NCI-H2107 (cell line): ENCODE data around the gene PIK3AP1.

Experiments used
- DNase-seq: peaks from one replicate; lab custom pipeline; 2025; lab: John Stamatoyannopoulos, UW

Gene PIK3AP1

DNA sequence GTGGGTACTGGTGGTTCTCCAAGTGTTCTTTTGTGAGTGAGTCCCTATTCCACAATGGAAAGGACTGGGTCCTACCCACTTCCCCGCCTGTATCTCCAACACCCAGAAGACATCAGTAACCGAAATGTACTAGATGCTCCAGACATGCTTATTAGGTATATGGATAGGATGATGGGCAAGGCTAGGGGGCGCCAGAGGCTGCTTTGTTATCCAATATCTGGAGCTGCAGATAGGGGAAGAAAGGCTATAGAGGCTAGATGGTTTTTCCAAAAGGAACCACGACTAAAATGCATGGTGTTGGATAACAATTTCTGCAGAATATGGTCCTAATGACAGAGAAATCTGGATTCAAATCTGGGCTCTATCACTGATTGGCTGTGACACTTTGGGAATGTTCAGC lies 77.3 kb downstream of the PIK3AP1 start:
- peak; percentile 5 for DNase-seq

DNA sequence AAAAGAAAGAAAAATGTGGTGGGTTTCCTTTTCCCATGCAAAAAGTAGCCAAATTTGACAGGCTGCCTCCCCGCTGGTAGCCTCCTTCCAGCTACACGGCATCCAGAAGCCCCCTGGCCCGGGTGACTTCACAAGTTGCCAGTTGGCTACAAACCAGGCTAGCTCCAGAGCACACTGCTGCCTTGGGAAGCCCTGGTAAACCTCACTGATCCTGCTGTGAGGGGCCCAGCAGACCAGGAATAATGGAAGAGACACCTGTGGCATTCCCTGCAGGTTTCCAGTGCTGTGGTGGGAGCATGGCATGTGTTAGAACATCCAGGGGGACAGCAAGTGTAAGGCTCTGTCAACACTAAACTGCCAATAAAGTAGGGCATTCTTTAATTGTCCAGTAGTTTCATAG lies 77.8 kb downstream of the PIK3AP1 start:
- DNase-seq, result no peak

DNA sequence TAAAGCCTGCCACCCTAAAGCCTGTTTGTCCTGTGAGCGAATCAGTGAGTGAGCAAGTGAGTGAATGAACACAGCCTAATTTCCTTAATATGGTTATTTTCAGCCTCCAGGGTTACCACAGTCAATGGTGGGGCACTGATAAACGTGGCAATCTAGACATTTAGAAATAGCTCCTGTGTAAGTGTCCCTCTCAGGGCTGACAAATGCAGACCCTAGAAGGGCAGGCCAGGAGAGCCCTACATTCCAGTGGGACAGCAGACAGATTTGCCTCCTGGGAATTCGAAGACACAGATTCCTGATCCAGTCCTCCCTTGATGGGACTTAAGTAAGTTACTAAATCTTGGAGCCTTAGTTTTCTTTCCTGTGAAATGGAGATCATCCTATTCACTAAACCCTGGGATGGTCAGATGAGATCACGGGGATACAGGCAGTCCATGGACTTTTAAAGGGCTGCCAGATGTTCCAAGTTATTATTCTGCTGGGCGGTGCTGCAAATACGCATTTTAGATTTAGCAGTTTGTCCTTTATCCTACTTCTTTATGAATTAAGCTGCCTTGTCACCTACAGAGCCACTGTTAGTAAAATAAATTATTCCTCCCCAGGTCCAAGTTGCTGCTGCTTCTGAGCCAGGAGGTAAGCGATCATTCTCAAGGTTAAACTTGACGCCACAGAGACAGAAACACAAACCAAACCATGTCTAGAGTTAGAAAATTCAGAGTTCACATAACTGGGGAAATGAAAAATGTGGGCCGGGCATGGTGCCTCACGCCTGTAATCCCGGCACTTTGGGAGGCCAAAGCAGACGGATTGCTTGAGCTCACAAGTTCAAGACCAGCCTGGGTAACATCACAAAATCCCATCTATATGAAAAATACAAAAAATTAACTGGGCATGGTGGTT lies 78.7 kb downstream of the PIK3AP1 start:
- no peak for DNase-seq

DNA sequence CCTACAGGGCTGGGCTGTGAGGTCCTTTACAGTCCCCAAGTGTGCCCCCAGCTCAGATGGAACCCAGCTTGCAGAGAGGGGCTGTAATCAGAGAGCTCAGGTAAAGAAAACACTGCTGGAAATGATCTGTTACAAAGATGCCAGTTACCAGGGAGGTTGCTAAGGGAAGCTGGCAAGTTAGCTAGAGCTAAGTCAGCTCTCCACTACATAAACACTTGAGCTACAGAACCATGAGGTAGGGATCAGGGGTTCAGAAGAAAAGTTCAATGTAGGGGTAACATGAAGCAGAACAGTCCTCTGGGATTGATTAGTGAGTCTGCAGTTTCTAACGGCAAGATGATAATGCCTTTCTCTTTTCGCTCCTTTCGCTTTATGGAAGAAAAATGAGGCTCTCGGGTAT lies 80.4 kb downstream of the PIK3AP1 start:
- no peak for DNase-seq

DNA sequence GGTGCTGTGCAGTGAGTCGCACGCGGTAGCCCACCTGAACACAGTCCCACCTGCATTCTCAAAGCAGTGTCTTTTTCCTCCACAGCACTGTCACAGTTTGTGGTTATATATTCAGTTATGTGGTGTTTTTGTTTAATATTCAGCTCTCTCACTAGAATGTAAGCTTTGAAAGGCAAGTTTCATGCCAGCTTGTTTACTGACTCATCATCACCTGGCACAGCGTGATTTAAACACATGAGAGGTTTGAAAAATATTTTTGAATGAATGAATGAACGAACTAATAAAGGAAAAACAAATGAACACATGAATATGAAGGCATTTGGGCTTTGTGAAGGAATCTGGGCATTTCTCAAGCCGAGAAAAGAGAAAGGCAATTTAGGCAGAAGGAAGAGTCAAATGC lies 81.6 kb downstream of the PIK3AP1 start:
- no peak for DNase-seq

DNA sequence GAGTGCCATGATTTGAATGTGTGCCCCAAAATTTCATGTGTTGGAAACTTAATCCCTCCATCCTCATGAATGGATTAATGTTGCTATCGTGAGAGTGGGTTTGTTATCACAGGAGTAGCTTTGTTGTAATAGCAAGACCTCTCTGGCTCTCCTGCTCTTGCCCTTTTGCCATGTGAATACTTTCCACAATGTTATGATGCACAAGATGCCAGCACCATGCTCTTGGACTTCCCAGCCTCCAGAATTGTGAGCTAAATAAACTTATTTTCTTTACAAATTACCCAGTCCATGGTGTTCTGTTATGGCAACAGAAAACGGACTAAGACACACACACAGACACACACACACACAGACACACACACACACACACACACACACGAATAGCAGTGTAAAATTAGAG lies 82.2 kb downstream of the PIK3AP1 start:
- DNase-seq, result no peak

DNA sequence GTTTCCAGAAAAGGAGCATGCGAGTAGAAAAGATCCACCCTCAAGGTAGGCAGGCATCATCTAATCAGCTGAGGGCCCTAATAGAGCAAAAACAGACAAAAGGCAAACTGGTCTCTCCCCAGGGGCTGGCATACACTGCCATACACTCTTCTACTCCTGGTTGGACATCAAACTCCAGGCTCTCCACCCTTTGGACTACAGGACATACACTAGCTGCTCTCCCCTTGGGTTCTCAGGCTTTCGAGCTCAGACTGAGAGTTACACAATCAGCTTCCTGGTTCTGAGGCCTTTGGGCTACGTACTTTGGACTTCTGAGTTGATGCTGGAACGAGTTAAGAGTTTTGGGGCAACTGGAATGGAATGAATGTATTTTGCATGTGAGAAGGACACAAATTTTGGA lies 82.6 kb downstream of the PIK3AP1 start:
- no peak for DNase-seq

DNA sequence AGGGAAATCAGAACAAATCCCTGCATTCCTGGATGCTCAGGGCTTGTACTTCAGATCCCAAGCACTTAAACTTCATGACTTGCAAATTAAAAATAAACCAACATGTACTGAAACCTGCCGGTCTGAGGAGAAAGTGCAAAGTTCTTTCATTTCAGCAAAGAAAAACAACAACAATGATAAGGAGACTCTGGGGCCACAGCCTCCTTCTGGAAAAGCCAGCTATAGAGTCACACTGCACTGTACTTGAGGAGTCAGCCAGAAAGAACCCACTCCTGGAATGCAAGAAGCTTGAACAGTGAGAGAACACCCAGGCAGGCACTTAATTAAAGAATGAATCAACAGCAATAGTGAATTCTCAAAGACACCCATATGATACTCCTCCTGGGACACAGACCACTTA lies 83.8 kb downstream of the PIK3AP1 start:
- DNase-seq, result no peak

DNA sequence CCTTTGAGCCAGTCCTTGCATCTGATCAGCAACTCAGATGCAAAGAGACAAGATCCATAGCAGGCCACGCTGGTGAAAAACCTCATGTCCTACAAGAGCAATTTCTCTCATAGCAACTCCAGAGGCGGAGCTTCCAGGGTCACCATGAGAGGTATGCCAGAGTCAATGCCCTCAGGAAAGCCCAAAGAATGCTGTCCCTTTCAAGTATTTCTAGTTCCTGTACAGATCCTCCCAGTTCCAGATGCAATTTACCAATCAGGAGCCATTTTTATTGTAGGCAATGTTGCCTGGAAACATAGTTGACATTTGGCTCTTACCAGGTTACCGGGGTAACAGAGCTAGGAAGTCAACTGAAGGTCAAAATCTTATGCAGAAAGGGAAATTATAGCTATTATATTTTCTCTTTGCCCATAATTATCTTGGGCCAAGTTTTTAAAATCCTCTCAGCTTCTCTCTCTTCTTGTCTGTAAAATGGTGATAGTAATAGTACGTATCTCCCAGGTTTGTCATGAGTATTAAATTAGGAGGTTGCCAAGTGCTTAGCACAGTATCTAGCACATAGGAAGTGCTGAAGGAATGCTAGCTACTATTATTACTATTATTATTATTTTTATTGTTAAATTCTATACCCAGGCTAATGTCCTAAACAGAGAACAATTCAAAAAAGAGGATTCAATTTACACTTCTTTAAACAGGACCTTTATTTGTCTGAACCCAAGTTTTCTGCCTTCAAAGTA lies 87.2 kb downstream of the PIK3AP1 start:
- no peak for DNase-seq

DNA sequence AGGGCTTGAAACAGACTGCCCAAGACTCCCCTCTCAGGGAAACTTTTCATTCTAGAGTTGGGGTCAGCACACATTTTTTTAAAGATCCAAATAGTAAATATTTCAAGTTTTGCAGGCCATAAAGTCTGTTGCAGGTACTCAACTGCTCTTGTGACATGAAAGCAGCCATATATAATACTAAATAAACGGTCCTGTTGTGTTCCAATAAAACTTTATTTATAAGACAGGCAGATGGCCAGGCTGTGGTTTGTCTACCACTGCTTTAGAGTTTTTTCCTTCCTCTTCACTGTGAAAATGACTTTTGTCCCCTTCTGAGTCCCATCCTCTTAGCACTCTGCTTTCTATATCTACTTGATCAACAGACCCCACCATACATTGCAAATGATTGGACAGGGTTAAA lies 93.0 kb downstream of the PIK3AP1 start:
- no peak for DNase-seq

DNA sequence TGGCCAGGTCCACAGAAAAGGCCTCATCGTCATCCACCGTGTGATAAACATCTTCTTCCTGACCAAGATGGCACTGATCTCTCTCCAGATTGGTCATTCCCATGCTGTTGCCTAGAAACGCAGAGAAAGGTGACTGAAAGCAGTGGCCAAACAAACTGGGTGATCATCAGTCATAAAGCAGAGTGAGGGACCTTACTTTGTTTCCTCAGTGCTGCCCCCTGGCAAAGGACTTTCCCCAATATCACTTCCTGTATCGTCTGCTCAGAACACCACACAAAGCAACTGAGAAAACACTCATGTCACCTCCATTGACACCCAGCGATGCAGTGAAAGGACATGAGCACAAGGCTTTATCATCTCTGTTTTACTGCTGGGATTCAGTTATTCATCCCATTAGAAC lies 93.5 kb downstream of the PIK3AP1 start:
- DNase-seq, result no peak

DNA sequence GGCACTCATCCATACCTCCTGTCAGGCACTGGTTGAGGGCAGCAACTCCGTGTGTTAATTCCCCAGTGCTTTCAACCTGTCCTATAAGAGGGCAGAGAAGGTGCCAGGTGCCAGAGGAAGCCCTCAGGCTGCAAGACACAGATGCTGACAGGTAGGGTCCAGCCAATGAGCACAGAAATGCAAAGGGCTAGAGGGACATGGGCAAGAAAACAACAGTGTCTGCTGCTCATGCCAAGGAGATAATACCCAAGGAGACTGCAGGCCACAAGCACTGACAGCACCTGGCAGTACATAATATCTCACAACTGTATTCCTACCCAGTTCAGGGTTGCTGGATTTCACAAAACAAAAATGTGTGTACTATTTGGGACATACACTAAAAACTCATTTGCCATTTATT lies 95.1 kb downstream of the PIK3AP1 start:
- no peak for DNase-seq

DNA sequence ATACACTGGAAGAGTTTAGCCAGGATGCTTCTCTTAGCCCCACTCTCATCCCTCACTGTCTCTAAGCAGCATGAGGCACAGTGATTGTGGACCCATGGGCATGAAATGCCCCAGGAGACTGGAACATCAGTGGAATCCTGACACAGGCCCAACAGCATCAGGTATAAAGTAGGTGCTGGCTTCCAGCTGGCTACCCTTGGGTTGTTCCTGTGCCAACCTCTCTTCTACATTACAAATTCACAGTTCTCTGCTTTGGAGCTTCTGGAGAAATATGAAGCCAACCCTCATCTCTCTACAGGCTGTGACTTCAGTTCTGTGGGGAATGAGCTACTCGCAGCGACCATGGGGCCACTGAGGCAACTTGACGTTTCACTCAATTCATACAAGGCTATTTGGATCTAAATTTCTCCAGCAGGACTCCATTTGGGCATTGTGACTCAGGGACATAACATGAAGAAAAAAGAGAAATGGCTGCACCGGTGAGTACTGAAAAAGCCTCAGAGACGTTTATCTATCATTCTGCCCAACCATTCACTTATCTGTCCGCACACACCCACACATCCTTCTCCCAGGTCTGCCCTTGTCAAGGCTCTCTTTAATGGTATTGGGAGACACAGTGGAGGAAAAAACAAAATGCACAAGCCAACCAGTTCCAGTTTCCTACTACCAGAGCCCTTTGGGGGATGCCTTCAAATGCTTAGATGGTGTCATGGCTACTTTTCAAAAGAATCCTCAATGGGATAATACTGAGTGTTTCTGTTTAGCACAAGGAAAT lies 98.1 kb downstream of the PIK3AP1 start:
- DNase-seq, result no peak

DNA sequence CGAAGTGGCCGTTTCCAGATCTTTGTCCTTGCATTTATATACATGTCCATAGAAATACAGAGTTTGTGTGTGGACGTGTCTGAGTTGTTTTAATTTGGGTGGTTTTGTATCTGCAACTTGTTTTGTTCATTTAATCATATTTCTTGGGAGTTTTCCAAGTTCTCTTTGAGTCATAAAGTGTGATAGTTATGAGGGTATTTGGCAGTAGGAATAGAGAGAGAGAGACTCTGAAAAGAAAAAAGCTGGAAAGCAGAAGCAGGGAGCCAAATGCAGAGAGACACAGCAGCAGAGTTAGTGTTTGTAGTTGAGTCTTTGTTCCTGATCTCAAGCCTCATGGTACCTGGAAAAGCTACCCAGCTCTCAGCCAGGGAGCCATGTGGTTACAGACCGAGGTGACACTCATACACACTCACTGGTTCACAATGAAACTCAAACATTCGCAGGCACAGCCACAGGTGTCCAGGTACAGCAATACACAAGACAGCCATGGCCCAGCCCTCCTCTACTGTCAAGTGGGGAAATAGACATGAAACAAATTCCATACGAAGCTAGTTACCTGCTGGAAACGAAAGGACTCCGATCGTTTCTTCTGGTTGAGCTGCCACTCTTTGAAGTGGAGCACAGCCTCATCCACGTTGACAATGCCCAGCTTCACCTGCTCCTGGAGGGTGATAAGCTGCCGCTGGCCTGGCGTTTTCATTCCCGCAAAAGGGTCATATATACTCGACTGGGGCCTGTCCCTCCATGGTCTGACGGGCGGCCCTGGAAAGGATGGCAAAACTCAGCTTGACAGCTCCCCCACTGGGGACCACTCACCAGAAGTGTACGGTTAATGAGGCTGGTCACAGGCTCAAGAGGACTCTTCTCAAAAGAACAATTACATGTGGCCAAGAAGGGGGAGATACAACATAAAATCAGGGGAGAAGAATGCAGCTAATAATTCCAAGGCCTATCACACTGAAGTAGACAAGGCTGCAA lies 100.2 kb downstream of the PIK3AP1 start:
- DNase-seq, result no peak

DNA sequence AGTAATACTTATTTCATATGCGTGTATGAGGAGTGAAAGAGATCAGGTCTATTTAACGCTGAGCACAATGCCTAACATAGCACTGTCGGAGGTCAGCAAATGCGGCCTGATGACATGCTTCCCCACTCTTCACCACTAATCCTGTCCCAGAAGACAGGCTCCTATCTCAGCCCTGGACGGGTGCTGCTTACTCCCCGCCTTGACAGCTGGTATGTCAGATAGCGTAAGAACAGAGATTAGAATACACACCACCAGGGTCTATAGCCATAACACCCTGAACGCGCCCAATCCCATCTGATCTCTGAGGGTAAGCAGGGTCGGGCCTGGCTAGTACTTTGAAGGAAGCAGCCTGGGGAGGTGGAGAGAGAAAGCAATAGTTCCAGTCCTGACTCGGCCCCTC lies 101.2 kb downstream of the PIK3AP1 start:
- DNase-seq, result no peak

DNA sequence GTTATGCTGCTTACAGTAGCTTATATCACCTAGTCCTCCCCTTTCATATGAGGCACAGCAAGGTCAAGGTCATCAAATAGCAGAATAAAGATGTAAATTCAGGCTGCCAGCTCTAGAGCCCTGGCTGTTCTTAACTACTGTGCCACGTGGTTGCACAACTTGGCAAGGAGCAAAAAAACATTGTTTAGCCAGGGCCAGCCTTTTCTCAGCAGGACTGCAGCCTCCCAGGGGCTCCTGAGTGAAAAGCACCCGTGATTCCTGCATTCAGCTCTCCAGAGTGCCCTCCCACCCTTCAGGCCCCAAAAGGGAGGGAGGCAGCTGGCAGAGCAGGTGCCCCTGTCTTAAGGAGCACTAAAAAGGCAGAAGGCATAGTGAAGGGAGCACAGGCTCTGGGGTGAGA lies 101.7 kb downstream of the PIK3AP1 start:
- DNase-seq, result peak; percentile 9

DNA sequence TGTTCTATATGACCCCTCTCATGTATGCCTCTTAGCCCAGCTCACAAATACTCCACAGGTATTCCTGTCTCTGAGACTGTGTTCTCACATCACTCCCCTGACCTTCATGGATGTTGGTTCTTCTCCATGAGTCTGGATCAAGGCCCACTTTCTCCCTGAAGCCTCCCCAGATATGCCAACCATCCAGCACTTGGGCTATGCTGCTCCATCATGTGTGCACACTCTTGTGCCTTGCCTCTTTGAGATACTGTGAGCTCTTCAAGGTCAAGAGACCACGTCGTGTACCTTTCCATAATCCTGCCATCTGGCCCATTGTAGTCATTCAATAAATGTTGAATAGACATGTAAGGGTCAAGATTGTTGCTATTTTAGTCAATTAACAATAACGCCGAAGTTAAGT lies 103.4 kb downstream of the PIK3AP1 start:
- no peak for DNase-seq

DNA sequence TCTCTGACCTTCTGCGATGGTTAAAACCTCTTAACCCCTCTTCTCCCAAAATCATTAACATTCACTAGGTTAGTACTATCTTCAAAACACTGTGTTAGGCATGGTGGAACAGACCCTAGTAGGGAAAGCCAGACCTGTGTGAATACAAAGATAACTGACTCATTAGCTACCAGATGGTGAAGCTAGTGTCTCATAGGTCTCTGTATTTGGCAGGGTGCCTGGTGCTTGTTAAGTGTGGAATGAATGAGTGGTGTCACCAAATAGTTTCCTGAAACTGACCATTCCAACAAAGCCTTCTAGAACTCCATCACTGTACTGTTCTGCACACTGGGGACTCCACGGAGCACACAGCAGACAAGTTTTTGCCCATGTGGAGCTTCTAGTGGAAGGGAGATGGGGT lies 105.8 kb downstream of the PIK3AP1 start:
- DNase-seq, result no peak

DNA sequence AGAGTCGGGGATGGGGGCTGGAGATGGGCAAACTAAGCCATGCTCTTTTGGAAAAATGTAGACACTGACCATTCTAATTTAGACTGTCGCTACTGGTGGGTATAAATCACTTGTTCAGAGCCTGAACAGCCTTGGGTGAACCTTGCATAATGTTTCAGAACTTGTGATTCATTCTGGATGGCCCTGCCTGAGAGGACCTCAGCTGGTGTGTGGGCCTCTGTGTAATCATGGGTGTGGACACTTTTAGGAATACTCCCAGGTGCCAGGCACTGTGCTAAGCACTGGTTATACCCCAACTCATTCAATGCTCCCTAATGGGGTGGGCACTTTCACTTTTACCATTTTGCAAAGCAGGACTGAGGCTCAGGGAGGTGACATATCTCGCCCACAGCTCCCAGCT lies 106.7 kb downstream of the PIK3AP1 start:
- DNase-seq, result no peak

DNA sequence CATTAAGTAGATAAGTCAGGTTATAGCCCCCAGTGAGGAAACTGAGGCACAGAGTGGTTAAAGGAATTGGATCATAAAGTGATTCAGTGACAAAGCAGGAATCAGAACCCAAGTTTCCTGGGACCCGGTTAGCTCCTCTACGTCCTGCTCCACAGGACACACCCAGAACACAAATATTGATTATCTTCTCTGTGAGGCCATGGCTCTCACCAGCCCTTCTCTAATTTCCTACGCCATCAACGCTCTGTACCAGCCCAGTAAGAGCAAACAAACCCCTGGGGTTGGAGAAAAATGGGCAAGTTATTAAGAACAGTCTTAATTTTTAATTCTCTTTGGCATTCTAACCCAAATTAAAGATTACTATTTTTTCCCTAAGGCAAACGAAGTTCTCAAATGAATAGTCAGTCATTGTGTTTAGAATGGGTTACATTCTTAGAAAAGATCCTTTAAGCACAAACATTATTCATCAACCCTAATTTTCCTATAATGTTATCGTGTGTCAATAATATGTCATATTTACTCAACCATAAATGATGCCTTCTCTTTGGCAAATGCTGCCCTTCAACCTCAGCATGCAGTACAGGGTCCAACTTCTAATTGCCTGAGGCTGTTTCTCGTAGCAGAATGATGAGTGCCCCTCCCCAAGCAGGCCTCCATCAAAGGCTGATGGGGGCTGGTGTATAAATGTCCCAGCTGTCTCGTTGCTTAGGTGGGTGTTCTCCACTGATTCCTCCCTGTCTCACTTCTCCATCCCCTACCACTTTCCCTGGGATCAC lies 108.1 kb downstream of the PIK3AP1 start:
- no peak for DNase-seq

DNA sequence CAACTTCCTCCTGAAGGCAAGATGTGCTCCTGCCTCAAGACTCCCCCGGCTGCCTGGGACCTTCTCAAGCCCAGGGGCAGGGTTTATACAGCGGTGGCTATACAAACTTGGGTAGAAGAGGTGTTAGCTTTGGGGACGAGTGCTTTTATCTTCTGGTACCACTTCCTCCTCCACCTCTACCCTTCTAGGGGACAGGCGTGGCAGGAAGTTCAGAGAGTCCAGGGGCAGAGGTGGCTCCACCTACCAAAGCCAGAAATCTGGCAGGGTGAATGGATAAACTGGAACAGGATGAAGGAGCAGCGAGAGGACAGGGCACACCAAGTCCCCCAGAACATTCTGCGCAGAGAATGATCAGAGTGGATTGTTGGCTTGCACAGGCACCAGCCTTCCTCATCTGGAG lies 109.5 kb downstream of the PIK3AP1 start:
- no peak for DNase-seq
